ENCODE data around the gene EZR. TPM values are rescaled to one million over a fixed set of nuclear protein-coding genes. Genes with fewer than 3 reads are reported as not detected.
"Not testable (repeated sequence)": the region's sequence is repeated elsewhere in the genome, so short reads cannot be mapped to it uniquely, and the experiment has no call there.

Gene EZR
- total RNA-seq, 2 donors from 2014 or later = 26.8 to 55.2 TPM

GRCh38 chr6:158835616-158836221 lies 16.6 kb upstream of the EZR start:
- H3K27ac ChIP-seq = no peak overlapping the region
- no peaks in the 10 kb centered on the region for H3K9me3 ChIP-seq
- ATAC-seq (ENCODE audit: insufficient number of reproducible peaks, low FRiP score, low read depth) = no peak
- no peaks in the 10 kb centered on the region for H3K27me3 ChIP-seq (replicated peaks; ENCODE audit: insufficient read depth)
- DNase-seq (ENCODE audit: low spot score) = no peak
- H3K36me3 ChIP-seq = no peaks in the 10 kb centered on the region
- no peaks in the 10 kb centered on the region for H3K4me1 ChIP-seq (ENCODE audit: control insufficient read depth in 1 of 2, low read depth in 2 of 2)
- H3K4me3 ChIP-seq = no peak overlapping the region
- no peak for TF ChIP-seq CTCF (IDR thresholded peaks at IDR 0.05)

- no peak overlapping the region for H3K27ac ChIP-seq
- H3K4me3 ChIP-seq = no peak overlapping the region
- H3K36me3 ChIP-seq = no peaks in the 10 kb centered on the region
- TF ChIP-seq CTCF (IDR thresholded peaks at IDR 0.05) = no peak
- DNase-seq (ENCODE audit: low spot score) (no peak), ATAC-seq (ENCODE audit: insufficient number of reproducible peaks, low FRiP score, low read depth) (no peak)
- no peaks in the 10 kb centered on the region for H3K9me3 ChIP-seq
- H3K4me1 ChIP-seq (ENCODE audit: control insufficient read depth in 1 of 2, low read depth in 2 of 2) = no peaks in the 10 kb centered on the region
- no peaks in the 10 kb centered on the region for H3K27me3 ChIP-seq (replicated peaks; ENCODE audit: insufficient read depth)
Observed at GRCh38 chr6:158834675-158835385, 15.7 kb upstream of the EZR start.

GRCh38 chr6:158832807-158833206 lies 13.6 kb upstream of the EZR start:
- not testable (repeated sequence) for DNase-seq (ENCODE audit: low spot score); H3K4me3 ChIP-seq; ATAC-seq (ENCODE audit: insufficient number of reproducible peaks, low FRiP score, low read depth); H3K36me3 ChIP-seq; H3K9me3 ChIP-seq; H3K27ac ChIP-seq; H3K4me1 ChIP-seq (ENCODE audit: control insufficient read depth in 1 of 2, low read depth in 2 of 2); H3K27me3 ChIP-seq (replicated peaks; ENCODE audit: insufficient read depth)

GRCh38 chr6:158832026-158832425 lies 12.9 kb upstream of the EZR start:
- no peaks in the 10 kb centered on the region for H3K9me3 ChIP-seq
- no peaks in the 10 kb centered on the region for H3K27me3 ChIP-seq (replicated peaks; ENCODE audit: insufficient read depth)
- ATAC-seq (ENCODE audit: insufficient number of reproducible peaks, low FRiP score, low read depth) (no peak), DNase-seq (ENCODE audit: low spot score) (no peak)
- H3K4me1 ChIP-seq (ENCODE audit: control insufficient read depth in 1 of 2, low read depth in 2 of 2) = no peaks in the 10 kb centered on the region
- H3K36me3 ChIP-seq = no peaks in the 10 kb centered on the region
- H3K4me3 ChIP-seq = no peak overlapping the region
- H3K27ac ChIP-seq = no peak overlapping the region
- no peak for TF ChIP-seq CTCF (IDR thresholded peaks at IDR 0.05)

GRCh38 chr6:158831571-158831970 lies 12.4 kb upstream of the EZR start:
- Histone ChIP-seq H3K27ac (no peak overlapping the region), H3K4me1 (ENCODE audit: control insufficient read depth in 1 of 2, low read depth in 2 of 2) (no peaks in the 10 kb centered on the region), H3K9me3 (no peaks in the 10 kb centered on the region), H3K27me3 (replicated peaks; ENCODE audit: insufficient read depth) (no peaks in the 10 kb centered on the region), H3K4me3 (no peak overlapping the region), H3K36me3 (no peaks in the 10 kb centered on the region)
- ATAC-seq (ENCODE audit: insufficient number of reproducible peaks, low FRiP score, low read depth) = no peak
- DNase-seq (ENCODE audit: low spot score) = no peak
- no peak for TF ChIP-seq CTCF (IDR thresholded peaks at IDR 0.05)
